H9 (cell line): ENCODE measurements around the gene TCF7L1. TPM values are rescaled to one million over a fixed set of nuclear protein-coding genes. Genes with fewer than 3 reads are reported as not detected.

Experiments
- DNase-seq: peaks from one replicate; pipeline ENCODE4 v3.0.0-alpha.2; 2017
- H2AFZ ChIP-seq: one replicate; pipeline ENCODE4 v1.6.1; 2013; ENCODE audit warnings: mild to moderate bottlenecking, low read length, control low read depth, moderate library complexity
- H2AK5ac ChIP-seq: 2 replicates; pipeline ENCODE4 v1.6.1; 2013; ENCODE audit warnings: low read length, control low read depth, mixed read lengths; ENCODE audit not compliant: insufficient read length
- H2BK120ac ChIP-seq: one replicate; pipeline ENCODE4 v1.6.1; 2013; ENCODE audit warnings: low read depth, mild to moderate bottlenecking, low read length, control low read depth, inconsistent platforms; ENCODE audit not compliant: poor library complexity, severe bottlenecking
- H2BK12ac ChIP-seq: 2 replicates; pipeline ENCODE4 v1.6.1; 2013; ENCODE audit warnings: low read length, control low read depth, mixed read lengths, low read depth; ENCODE audit not compliant: insufficient read length
- H2BK15ac ChIP-seq: 2 replicates; pipeline ENCODE4 v1.6.1; 2013; ENCODE audit warnings: low read depth, low read length, control low read depth
- H2BK20ac ChIP-seq: one replicate; pipeline ENCODE4 v1.6.1; 2013; ENCODE audit warnings: low read depth, mild to moderate bottlenecking, low read length, control low read depth, inconsistent platforms; ENCODE audit not compliant: poor library complexity, severe bottlenecking
- H2BK5ac ChIP-seq: 2 replicates; pipeline ENCODE4 v1.6.1; 2013; ENCODE audit warnings: low read length, control low read depth, mixed read lengths; ENCODE audit not compliant: insufficient read length
- H3K14ac ChIP-seq: 2 replicates; pipeline ENCODE4 v1.6.1; 2013; ENCODE audit warnings: low read length, control low read depth; ENCODE audit not compliant: insufficient read depth
- H3K18ac ChIP-seq: 2 replicates; pipeline ENCODE4 v1.6.1; 2013; ENCODE audit warnings: low read depth, mild to moderate bottlenecking, mixed read lengths, low read length, control low read depth; ENCODE audit not compliant: insufficient read length
- H3K23ac ChIP-seq: 2 replicates; pipeline ENCODE4 v1.6.1; 2013; ENCODE audit warnings: low read length, control low read depth, mixed read lengths, low read depth; ENCODE audit not compliant: insufficient read length
- H3K23me2 ChIP-seq: 2 replicates; pipeline ENCODE4 v1.6.1; 2013; ENCODE audit warnings: low read depth, mild to moderate bottlenecking, mixed read lengths, low read length, control low read depth; ENCODE audit not compliant: insufficient read length, poor library complexity, severe bottlenecking
- H3K27ac ChIP-seq: 2 replicates; pipeline ENCODE4 v1.5.1; 2013; ENCODE audit warnings: low read length, control low read depth, mixed read lengths, low read depth; ENCODE audit not compliant: insufficient read length
- H3K27me3 ChIP-seq: 2 replicates; pipeline ENCODE4 v1.6.1; 2013; ENCODE audit warnings: low read length, control low read depth, inconsistent platforms; ENCODE audit not compliant: insufficient read depth
- H3K4ac ChIP-seq: 2 replicates; pipeline ENCODE4 v1.6.1; 2013; ENCODE audit warnings: low read depth, mild to moderate bottlenecking, control low read depth, inconsistent platforms, low read length, moderate library complexity
- H3K4me1 ChIP-seq: 2 replicates; pipeline ENCODE4 v1.6.1; 2013; ENCODE audit warnings: low read length, control low read depth, inconsistent platforms; ENCODE audit not compliant: insufficient read depth
- H3K4me2 ChIP-seq: 2 replicates; pipeline ENCODE4 v1.6.1; 2013; ENCODE audit warnings: low read length, control low read depth, mixed read lengths; ENCODE audit not compliant: insufficient read length, insufficient read depth
- H3K56ac ChIP-seq: 2 replicates; pipeline ENCODE4 v1.6.1; 2013; ENCODE audit warnings: low read depth, mild to moderate bottlenecking, mixed read lengths, low read length, control low read depth; ENCODE audit not compliant: insufficient read length
- H3K79me1 ChIP-seq: 2 replicates; pipeline ENCODE4 v1.6.1; 2013; ENCODE audit warnings: low read depth, mild to moderate bottlenecking, moderate library complexity, low read length, control low read depth, inconsistent platforms; ENCODE audit not compliant: insufficient read depth, poor library complexity, severe bottlenecking
- H3K79me2 ChIP-seq: 2 replicates; pipeline ENCODE4 v1.6.1; 2013; ENCODE audit warnings: low read length, control low read depth, inconsistent platforms; ENCODE audit not compliant: insufficient read depth
- H3K9ac ChIP-seq: 2 replicates; pipeline ENCODE4 v1.6.1; 2013; ENCODE audit warnings: low read length, control low read depth, mixed read lengths; ENCODE audit not compliant: insufficient read length; ENCODE audit errors: extremely low read depth
- H3K9me3 ChIP-seq: one replicate; pipeline ENCODE4 v1.6.1; 2013; ENCODE audit warnings: low read depth, low read length, inconsistent platforms; ENCODE audit not compliant: control insufficient read depth
- H3T11ph ChIP-seq: one replicate; pipeline ENCODE4 v1.6.1; 2013; ENCODE audit warnings: mild to moderate bottlenecking, low read length, control low read depth, inconsistent platforms
- H4K20me1 ChIP-seq: one replicate; pipeline ENCODE4 v1.6.1; 2013; ENCODE audit not compliant: control insufficient read depth, insufficient read length, insufficient read depth
- H4K5ac ChIP-seq: 2 replicates; pipeline ENCODE4 v1.6.1; 2013; ENCODE audit warnings: low read depth, mild to moderate bottlenecking, mixed read lengths, low read length, control low read depth; ENCODE audit not compliant: insufficient read length
- H4K8ac ChIP-seq: replicated peaks from 2 replicates; pipeline ENCODE4 v1.6.1; 2013; ENCODE audit warnings: low read length, control low read depth, mixed read lengths, low read depth; ENCODE audit not compliant: insufficient read length
- H4K91ac ChIP-seq: 2 replicates; pipeline ENCODE4 v1.6.1; 2013; ENCODE audit warnings: low read depth, mild to moderate bottlenecking, moderate library complexity, mixed read lengths, low read length, control low read depth; ENCODE audit not compliant: insufficient read length
- H3K27ac Mint-ChIP-seq, 3 experiments: 2 replicates in 2 of 3; 3 replicates in 1 of 3; pipeline ENCODE4 v1.8.0; 2020 to 2021; ENCODE audit warnings: mixed read lengths in 3 of 3, mild to moderate bottlenecking in 1 of 3, moderate library complexity in 1 of 3
- H3K27me3 Mint-ChIP-seq: 2 replicates; pipeline ENCODE4 v1.8.0; 2021; ENCODE audit warnings: low read depth, mild to moderate bottlenecking, moderate library complexity, mixed read lengths
- H3K36me3 Mint-ChIP-seq, 3 experiments: 2 replicates in 2 of 3; 3 replicates in 1 of 3; pipeline ENCODE4 v1.8.0; 2020 to 2021; ENCODE audit warnings: low read depth in 3 of 3, mixed read lengths in 3 of 3; ENCODE audit not compliant: insufficient read depth in 1 of 3
- H3K4me1 Mint-ChIP-seq, 2 experiments: 2 replicates each; pipeline ENCODE4 v1.8.0; 2020; ENCODE audit warnings: mixed read lengths in 2 of 2
- H3K4me3 Mint-ChIP-seq, 2 experiments: 2 replicates in 1 of 2; 3 replicates in 1 of 2; pipeline ENCODE4 v1.8.0; 2020 to 2021; ENCODE audit warnings: mild to moderate bottlenecking in 2 of 2, mixed read lengths in 2 of 2, moderate library complexity in 1 of 2
- H3K9me3 Mint-ChIP-seq, 2 experiments: 2 replicates in 1 of 2; 3 replicates in 1 of 2; pipeline ENCODE4 v1.8.0; 2020; ENCODE audit warnings: mild to moderate bottlenecking in 2 of 2, mixed read lengths in 2 of 2, moderate library complexity in 1 of 2
- WGBS: extraction: QIAGEN DNeasy Blood & Tissue Kit; methylation state at CpG from one replicate; pipeline ENCODE4 v1.1.7; 2013; ENCODE audit warnings: missing lambda C conversion rate, low lambda C conversion rate, mixed read lengths; ENCODE audit not compliant: insufficient read length; ENCODE audit errors: extremely low coverage; 5-methylcytosine and 5-hydroxymethylcytosine counted together
- total RNA-seq: library from RNA; stranded (reverse); gene quantifications from 2 replicates; pipeline ENCODE4 v1.2.1, GENCODE V29; 2021
- TF ChIP-seq, protein P1 (sequence below): fragments of 200-600 bp; sonication (generic); conservative IDR thresholded peaks from 3 replicates; pipeline ENCODE4 v1.8.0; 2021; ENCODE audit warnings: antibody characterized with exemption, mild to moderate bottlenecking

Gene TCF7L1
- total RNA-seq, 1 experiment from 2014 or later = 112 TPM

DNA sequence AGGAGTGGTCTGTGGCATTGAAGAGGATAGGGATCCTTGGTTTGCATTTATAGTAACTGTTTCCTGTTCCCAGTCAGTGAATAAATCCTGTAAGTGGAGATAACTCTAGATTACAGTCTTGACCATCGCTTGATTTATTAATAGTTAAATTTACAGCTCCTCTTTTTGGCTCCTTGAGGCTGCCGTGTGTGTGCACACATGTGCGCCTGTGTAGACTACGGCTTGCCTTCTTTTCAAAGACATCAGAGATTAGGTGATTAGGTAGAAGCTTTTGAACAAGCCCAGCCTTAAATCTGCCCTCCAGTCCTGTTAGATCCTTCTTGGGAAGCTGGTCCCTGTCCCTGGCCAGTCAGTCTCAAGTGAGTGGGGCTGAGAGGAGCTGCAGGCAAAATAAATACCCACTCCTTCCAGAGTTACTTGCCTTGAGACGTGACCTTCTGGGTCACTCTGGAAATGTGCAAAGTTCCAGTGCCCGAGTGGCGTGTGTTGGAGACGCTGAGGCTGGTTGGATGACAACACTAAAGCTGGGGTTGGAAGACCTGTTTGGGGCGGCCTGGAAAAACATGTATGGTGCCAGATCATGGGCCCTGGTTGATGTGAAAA lies 32.0 kb downstream of the TCF7L1 start:
- Histone ChIP-seq H3K79me2 (peaks cover 50% of the 10 kb centered on the region), H4K20me1 (no peaks in the 10 kb centered on the region), H3K18ac (no peak overlapping the region), H3K56ac (no peak overlapping the region), H2BK12ac (no peak overlapping the region), H4K91ac (no peak overlapping the region), H2BK15ac (no peak overlapping the region), H3K14ac (no peak overlapping the region), H2BK120ac (no peak overlapping the region), H3K9ac (no peak overlapping the region), H3K27ac (no peak overlapping the region), H4K5ac (no peak overlapping the region), H2BK20ac (no peak overlapping the region), H3K23ac (no peak overlapping the region), H3K4me2 (no peak overlapping the region), H3T11ph (no peak overlapping the region), H3K27me3 (no peaks in the 10 kb centered on the region), H4K8ac (no peak overlapping the region), H2AFZ (no peak overlapping the region), H3K9me3 (no peaks in the 10 kb centered on the region), H3K4ac (no peak overlapping the region), H3K4me1 (peaks cover 17% of the 10 kb centered on the region), H2AK5ac (no peak overlapping the region), H2BK5ac (no peak overlapping the region), H3K79me1 (peaks cover 16% of the 10 kb centered on the region), H3K23me2 (no peaks in the 10 kb centered on the region)
- DNase-seq = no peak
- H3K36me3 Mint-ChIP-seq = peaks cover under 1 to 15% (median 5%) of the 10 kb centered on the region in 3 experiments; a peak in 5 of 7 replicates
- no peaks in the 10 kb centered on the region for H3K9me3 Mint-ChIP-seq
- H3K4me3 Mint-ChIP-seq = no peak overlapping the region; a peak in 1 of 5 replicates
- H3K27me3 Mint-ChIP-seq = no peaks in the 10 kb centered on the region
- peaks cover 64 to 70% of the 10 kb centered on the region in 2 experiments for H3K4me1 Mint-ChIP-seq
- WGBS = no CpG with 5 or more reads among the region's 9 CpGs
- H3K27ac Mint-ChIP-seq = peak overlapping the region; percentile 22 to 87 (median 52); a peak in 5 of 7 replicates
- TF ChIP-seq, protein P1, sequence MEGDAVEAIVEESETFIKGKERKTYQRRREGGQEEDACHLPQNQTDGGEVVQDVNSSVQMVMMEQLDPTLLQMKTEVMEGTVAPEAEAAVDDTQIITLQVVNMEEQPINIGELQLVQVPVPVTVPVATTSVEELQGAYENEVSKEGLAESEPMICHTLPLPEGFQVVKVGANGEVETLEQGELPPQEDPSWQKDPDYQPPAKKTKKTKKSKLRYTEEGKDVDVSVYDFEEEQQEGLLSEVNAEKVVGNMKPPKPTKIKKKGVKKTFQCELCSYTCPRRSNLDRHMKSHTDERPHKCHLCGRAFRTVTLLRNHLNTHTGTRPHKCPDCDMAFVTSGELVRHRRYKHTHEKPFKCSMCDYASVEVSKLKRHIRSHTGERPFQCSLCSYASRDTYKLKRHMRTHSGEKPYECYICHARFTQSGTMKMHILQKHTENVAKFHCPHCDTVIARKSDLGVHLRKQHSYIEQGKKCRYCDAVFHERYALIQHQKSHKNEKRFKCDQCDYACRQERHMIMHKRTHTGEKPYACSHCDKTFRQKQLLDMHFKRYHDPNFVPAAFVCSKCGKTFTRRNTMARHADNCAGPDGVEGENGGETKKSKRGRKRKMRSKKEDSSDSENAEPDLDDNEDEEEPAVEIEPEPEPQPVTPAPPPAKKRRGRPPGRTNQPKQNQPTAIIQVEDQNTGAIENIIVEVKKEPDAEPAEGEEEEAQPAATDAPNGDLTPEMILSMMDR = no peak
